HCT116 (cell line): ENCODE data around the gene LAYN. TPM values are rescaled to one million over a fixed set of nuclear protein-coding genes. Genes with fewer than 3 reads are reported as not detected.

Experiments
- ATAC-seq: fragments of 200-7000 bp; cut with Tn5 transposase; 2 replicates; pipeline ENCODE4 v1.9.1; 2020; ENCODE audit warnings: mild to moderate bottlenecking, moderate library complexity
- BruUV-seq: library from RNA; stranded (reverse); fragments of 400-500 nt; replicated peaks from 2 replicates; lab custom pipeline; 2021; lab: Mats Ljungman, UMichigan
- CTCF ChIA-PET: fragments of 300-600 bp; sonication (Branson Sonifier 250); formaldehyde crosslinking; loops from one replicate; lab custom pipeline; 2021; ENCODE audit warnings: antibody characterized with exemption; lab: Charles Lee
- POLR2A ChIA-PET: fragments of 300-600, 350-600 bp; sonication (Branson Sonifier 250); formaldehyde crosslinking; loops from one replicate; lab custom pipeline; 2021; ENCODE audit warnings: antibody characterized with exemption; lab: Charles Lee
- RAD21 ChIA-PET, 2 experiments: fragments of 300-600 bp; sonication (Branson Sonifier 250); formaldehyde crosslinking; loops; one replicate each; lab custom pipeline; 2023; ENCODE audit warnings: low total read pairs in 2 of 2; ENCODE audit not compliant: uncharacterized antibody in 2 of 2, unreplicated experiment in 2 of 2, low non-redundant PET in 1 of 2; lab: Charles Lee
- DNase-seq: peaks from one replicate; pipeline ENCODE4 v3.0.0-alpha.2; 2010; ENCODE audit warnings: low read depth, low spot score
- H2AFZ ChIP-seq: fragments of 200-600 bp; shearing (Covaris generic), sonication (generic); 2 replicates; pipeline ENCODE4 v1.6.1; 2017; ENCODE audit warnings: low read depth, mixed run types, mixed read lengths, antibody characterized with exemption, low read length; ENCODE audit not compliant: poor library complexity, severe bottlenecking
- H3K27ac ChIP-seq: 2 replicates; pipeline ENCODE4 v1.5.1; 2012; ENCODE audit warnings: low read depth, low read length
- H3K27me3 ChIP-seq: fragments of 200-600 bp; sonication (generic); 2 replicates; pipeline ENCODE4 v1.6.1; 2016; ENCODE audit warnings: mixed run types, low read length, mixed read lengths; ENCODE audit not compliant: insufficient read depth
- H3K36me3 ChIP-seq, 2 experiments: fragments of 200-500 bp in 1 of 2; fragments of 200-600 bp in 1 of 2; sonication (Bioruptor generic) in 1 of 2; sonication (generic) in 1 of 2; 2 replicates each; pipeline versions ENCODE4 v1.5.1 to v1.6.1; 2014 to 2016; ENCODE audit warnings: low read length in 2 of 2, inconsistent platforms in 1 of 2, mixed read lengths in 1 of 2, mixed run types in 1 of 2; ENCODE audit not compliant: insufficient read depth in 2 of 2, control insufficient read depth in 1 of 2
- H3K4me1 ChIP-seq, 2 experiments: fragments of 200-600 bp in 1 of 2; sonication (generic) in 1 of 2; 2 replicates each; pipeline versions ENCODE4 v1.5.1 to v1.6.1; 2012 to 2017; ENCODE audit warnings: low read length in 2 of 2, inconsistent platforms in 1 of 2, mild to moderate bottlenecking in 1 of 2, mixed read lengths in 1 of 2, mixed run types in 1 of 2, moderate library complexity in 1 of 2; ENCODE audit not compliant: insufficient read depth in 2 of 2, control insufficient read depth in 1 of 2
- H3K4me2 ChIP-seq: fragments of 200-600 bp; sonication (generic); 2 replicates; pipeline ENCODE4 v1.6.1; 2017; ENCODE audit warnings: mixed run types, low read length, mixed read lengths
- H3K4me3 ChIP-seq, 2 experiments: fragments of 200-600 bp in 1 of 2; sonication (generic) in 1 of 2; replicated peaks in 1 of 2; 2 replicates each; pipeline ENCODE4 v1.5.1; 2011 to 2016; ENCODE audit warnings: low read length in 2 of 2, control low read depth in 1 of 2, low read depth in 1 of 2, mild to moderate bottlenecking in 1 of 2, mixed read lengths in 1 of 2, mixed run types in 1 of 2
- H3K79me2 ChIP-seq: fragments of 200-600 bp; sonication (generic); 2 replicates; pipeline ENCODE4 v1.6.1; 2017; ENCODE audit warnings: mild to moderate bottlenecking, mixed run types, low read length, moderate library complexity, mixed read lengths; ENCODE audit not compliant: insufficient read depth
- H3K9ac ChIP-seq: fragments of 200-600 bp; sonication (generic); 2 replicates; pipeline ENCODE4 v1.6.1; 2016; ENCODE audit warnings: low read length, mixed read lengths
- H3K9me2 ChIP-seq: fragments of 200-600 bp; sonication (generic), shearing (Covaris generic); 2 replicates; pipeline ENCODE4 v1.6.1; 2017; ENCODE audit warnings: mixed run types, mild to moderate bottlenecking, moderate library complexity; ENCODE audit not compliant: insufficient read depth
- H3K9me3 ChIP-seq, 2 experiments: fragments of 200-500 bp in 1 of 2; fragments of 200-600 bp in 1 of 2; sonication (Bioruptor generic) in 1 of 2; sonication (generic) in 1 of 2; 2 replicates each; pipeline ENCODE4 v1.6.1; 2014 to 2017; ENCODE audit warnings: low read length in 2 of 2, mixed read lengths in 2 of 2, inconsistent platforms in 1 of 2, low read depth in 1 of 2, mild to moderate bottlenecking in 1 of 2, mixed run types in 1 of 2, moderate library complexity in 1 of 2; ENCODE audit not compliant: control insufficient read depth in 1 of 2, insufficient read depth in 1 of 2
- H4K20me1 ChIP-seq: fragments of 200-600 bp; sonication (generic), shearing (Covaris generic); 2 replicates; pipeline ENCODE4 v1.6.1; 2017; ENCODE audit warnings: mixed run types, mild to moderate bottlenecking, moderate library complexity; ENCODE audit not compliant: insufficient read depth
- CBX3 ChIP-seq: IDR thresholded peaks from 2 replicates; pipeline ENCODE4 v1.6.1; 2012; ENCODE audit warnings: low read depth
- FOSL1 ChIP-seq: IDR thresholded peaks from 2 replicates; pipeline ENCODE4 v1.6.1; 2012; ENCODE audit warnings: low read depth
- MAX ChIP-seq: IDR thresholded peaks from 2 replicates; pipeline ENCODE4 v1.6.1; 2012
- POLR2A ChIP-seq: IDR thresholded peaks from 2 replicates; pipeline ENCODE4 v1.7.0; 2011; ENCODE audit warnings: borderline replicate concordance; ENCODE audit not compliant: insufficient read depth, insufficient read length; ENCODE audit errors: extremely low read depth
- TCF7L2 ChIP-seq: IDR thresholded peaks from 2 replicates; pipeline ENCODE4 v1.7.0; 2011; ENCODE audit warnings: borderline replicate concordance, inconsistent platforms; ENCODE audit not compliant: insufficient read depth, insufficient read length; ENCODE audit errors: extremely low read depth
- ZBTB33 ChIP-seq: IDR thresholded peaks from 2 replicates; pipeline ENCODE4 v1.6.1; 2011; ENCODE audit warnings: mild to moderate bottlenecking, low read length, moderate library complexity; ENCODE audit not compliant: insufficient replicate concordance; ENCODE audit errors: extremely low read depth
- intact Hi-C: fragments of 100-400 bp; cut with micrococcal nuclease; formaldehyde crosslinking; loops from 2 replicates; pipeline ENCODE4 v1.10.0; 2022
- total RNA-seq: library from RNA; stranded (reverse); gene quantifications from one replicate; pipeline ENCODE4 v1.2.1, GENCODE V29; 2021; ENCODE audit not compliant: unreplicated experiment

The LAYN gene
- total RNA-seq, 1 experiment from 2014 or later, result not detected

GRCh38 chr11:111510311-111510710 lies 30.2 kb upstream of the LAYN start:
- RAD21 ChIA-PET, result no interaction called here
- POLR2A ChIA-PET, result no interaction called here
- intact Hi-C loops, result no loop called here

More at GRCh38 chr11:111510311-111510710, 30.2 kb upstream of the LAYN start:
- H3K27ac ChIP-seq, result no peak overlapping the region
- H3K36me3 ChIP-seq, result no peaks in the 10 kb centered on the region
- no TSS peak for BruUV-seq
- H3K9ac ChIP-seq, result no peak overlapping the region
- H3K27me3 ChIP-seq, result no peaks in the 10 kb centered on the region
- no peak overlapping the region for H3K4me2 ChIP-seq
- no peak overlapping the region for H3K4me3 ChIP-seq
- CTCF ChIA-PET, result no interaction called here
- H3K79me2 ChIP-seq, result no peaks in the 10 kb centered on the region
- no peaks in the 10 kb centered on the region for H3K9me2 ChIP-seq
- no peaks in the 10 kb centered on the region for H3K9me3 ChIP-seq
- no peak for ATAC-seq
- H4K20me1 ChIP-seq, result no peaks in the 10 kb centered on the region
- TF ChIP-seq POLR2A, result no peak
- TF ChIP-seq TCF7L2, result no peak
- no peak for TF ChIP-seq CBX3
- TF ChIP-seq ZBTB33, result no peak
- no peak for TF ChIP-seq MAX
- no peak for TF ChIP-seq FOSL1
- DNase-seq, result no peak
- no peaks in the 10 kb centered on the region for H3K4me1 ChIP-seq
- no peak overlapping the region for H2AFZ ChIP-seq
